ENCODE measurements around the gene GOLPH3L.

DNA sequence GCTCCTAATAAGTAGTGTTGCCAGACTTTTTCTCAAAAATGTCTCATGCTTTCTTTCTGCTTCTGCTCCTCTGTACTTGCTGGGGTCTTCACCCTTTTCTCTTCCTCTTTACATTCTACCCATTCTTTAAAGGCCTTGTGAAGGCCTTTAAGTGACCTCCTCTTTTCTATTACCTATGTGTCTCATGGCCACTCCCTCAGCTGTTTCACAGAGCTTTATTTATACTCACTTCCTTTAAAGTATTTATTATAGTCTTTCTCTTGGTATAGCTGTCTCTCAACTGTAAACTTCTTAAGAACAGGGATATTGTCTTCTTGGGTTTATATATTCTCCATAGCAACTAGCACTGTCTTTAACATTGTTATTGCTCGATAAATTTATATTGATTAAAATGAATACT, 792 bp downstream of the GOLPH3L start:
- TF ChIP-seq POLR2A (IDR thresholded peaks at IDR 0.05): no peak
- TF ChIP-seq, protein P1, sequence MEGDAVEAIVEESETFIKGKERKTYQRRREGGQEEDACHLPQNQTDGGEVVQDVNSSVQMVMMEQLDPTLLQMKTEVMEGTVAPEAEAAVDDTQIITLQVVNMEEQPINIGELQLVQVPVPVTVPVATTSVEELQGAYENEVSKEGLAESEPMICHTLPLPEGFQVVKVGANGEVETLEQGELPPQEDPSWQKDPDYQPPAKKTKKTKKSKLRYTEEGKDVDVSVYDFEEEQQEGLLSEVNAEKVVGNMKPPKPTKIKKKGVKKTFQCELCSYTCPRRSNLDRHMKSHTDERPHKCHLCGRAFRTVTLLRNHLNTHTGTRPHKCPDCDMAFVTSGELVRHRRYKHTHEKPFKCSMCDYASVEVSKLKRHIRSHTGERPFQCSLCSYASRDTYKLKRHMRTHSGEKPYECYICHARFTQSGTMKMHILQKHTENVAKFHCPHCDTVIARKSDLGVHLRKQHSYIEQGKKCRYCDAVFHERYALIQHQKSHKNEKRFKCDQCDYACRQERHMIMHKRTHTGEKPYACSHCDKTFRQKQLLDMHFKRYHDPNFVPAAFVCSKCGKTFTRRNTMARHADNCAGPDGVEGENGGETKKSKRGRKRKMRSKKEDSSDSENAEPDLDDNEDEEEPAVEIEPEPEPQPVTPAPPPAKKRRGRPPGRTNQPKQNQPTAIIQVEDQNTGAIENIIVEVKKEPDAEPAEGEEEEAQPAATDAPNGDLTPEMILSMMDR (IDR thresholded peaks at IDR 0.05): no peak
